GM21825 (cell line): ENCODE data around the gene ZNF488.

Experiments
- ATAC-seq: cut with Tn5 transposase; IDR thresholded peaks from one replicate; pipeline ENCODE4 v1.9.1; 2021; ENCODE audit warnings: mild to moderate bottlenecking, moderate library complexity; ENCODE audit not compliant: unreplicated experiment

Gene ZNF488

GRCh38 chr10:47332371-47332770 lies 51.7 kb downstream of the ZNF488 start:
- ATAC-seq, result no peak

GRCh38 chr10:47331954-47332353 lies 52.1 kb downstream of the ZNF488 start:
- no peak for ATAC-seq

- no peak for ATAC-seq
These were observed 52.6 kb downstream of the ZNF488 start for GRCh38 chr10:47331491-47331890.

GRCh38 chr10:47330804-47331203 lies 53.3 kb downstream of the ZNF488 start:
- ATAC-seq, result no peak

- no peak for ATAC-seq
These were observed 53.7 kb downstream of the ZNF488 start for GRCh38 chr10:47330366-47330765.

- ATAC-seq, result no peak
These were observed 54.2 kb downstream of the ZNF488 start for GRCh38 chr10:47329855-47330254.

- ATAC-seq, result no peak
These were observed 57.2 kb downstream of the ZNF488 start for GRCh38 chr10:47326927-47327330.

GRCh38 chr10:47326306-47326926 lies 57.7 kb downstream of the ZNF488 start:
- no peak for ATAC-seq

- no peak for ATAC-seq
These were observed 58.5 kb downstream of the ZNF488 start for GRCh38 chr10:47325303-47326291.

GRCh38 chr10:47323636-47324296 lies 60.3 kb downstream of the ZNF488 start:
- ATAC-seq, result no peak

GRCh38 chr10:47323087-47323486 lies 61.0 kb downstream of the ZNF488 start:
- ATAC-seq, result no peak

GRCh38 chr10:47322300-47323061 lies 61.6 kb downstream of the ZNF488 start, which contains the start of gene GDF2:
GDF2 (plus strand) TSS chr10:47322454; CDS start chr10:47322669, 215 bp downstream.
- ATAC-seq, result no peak

GRCh38 chr10:47321521-47322195 lies 62.4 kb downstream of the ZNF488 start:
- ATAC-seq, result no peak

GRCh38 chr10:47320812-47321211 lies 63.3 kb downstream of the ZNF488 start:
- no peak for ATAC-seq

GRCh38 chr10:47319784-47320183 lies 64.3 kb downstream of the ZNF488 start:
- ATAC-seq, result no peak

GRCh38 chr10:47318706-47319105 lies 65.4 kb downstream of the ZNF488 start:
- no peak for ATAC-seq

GRCh38 chr10:47317251-47317650 lies 66.8 kb downstream of the ZNF488 start:
- ATAC-seq, result no peak

- no peak for ATAC-seq
These were observed 68.0 kb downstream of the ZNF488 start for GRCh38 chr10:47316131-47316530.
